ENCODE data around the gene WDR6. TPM values are rescaled to one million over a fixed set of nuclear protein-coding genes. Genes with fewer than 3 reads are reported as not detected.

The WDR6 gene
- polyA plus RNA-seq, 1 donor from 2014 or later: 315 TPM

GRCh38 chr3:49029563-49029884 lies 22.3 kb downstream of the WDR6 start:
- H3K4me2 ChIP-seq (ENCODE audit: low read length): peak overlapping the region; percentile 60
- H3K27ac ChIP-seq (ENCODE audit: low read length): peak overlapping the region; percentile 86
- peak overlapping the region; percentile 85 for H3K4me3 ChIP-seq (ENCODE audit: low read length)
- peak overlapping the region; percentile 91 for H3K9ac ChIP-seq (ENCODE audit: low read length)
- no peak overlapping the region for H2AFZ ChIP-seq (ENCODE audit: low read depth, low read length)
- peaks cover 2% of the 10 kb centered on the region for H3K36me3 ChIP-seq (ENCODE audit: insufficient read depth, low read length)
- H3F3A ChIP-seq (ENCODE audit: insufficient read depth, low read length, poor library complexity, severe bottlenecking): no peaks in the 10 kb centered on the region
- H3K79me2 ChIP-seq (replicated peaks; ENCODE audit: insufficient read depth, low read length): peaks cover 5% of the 10 kb centered on the region
- H3K9me3 ChIP-seq (ENCODE audit: low read length): no peaks in the 10 kb centered on the region
- H3K9me2 ChIP-seq (ENCODE audit: insufficient read depth, low read length): no peaks in the 10 kb centered on the region
- no peaks in the 10 kb centered on the region for H3K27me3 ChIP-seq (ENCODE audit: insufficient read depth, low read depth, low read length)
- TF ChIP-seq POLR2AphosphoS5 (IDR thresholded peaks at IDR 0.05): peak; percentile 6
- TF ChIP-seq EZH2 (IDR thresholded peaks at IDR 0.05; ENCODE audit: borderline replicate concordance, insufficient read depth, low read length, poor library complexity, severe bottlenecking): no peak
- no peaks in the 10 kb centered on the region for H4K20me1 ChIP-seq (ENCODE audit: insufficient read depth)

- no peak overlapping the region for H3K4me2 ChIP-seq (ENCODE audit: low read length)
- no peak overlapping the region for H3K27ac ChIP-seq (ENCODE audit: low read length)
- peaks cover 5% of the 10 kb centered on the region for H3K79me2 ChIP-seq (replicated peaks; ENCODE audit: insufficient read depth, low read length)
- H3K9me2 ChIP-seq (ENCODE audit: insufficient read depth, low read length): no peaks in the 10 kb centered on the region
- H3K4me3 ChIP-seq (ENCODE audit: low read length): no peak overlapping the region
- H3K27me3 ChIP-seq (ENCODE audit: insufficient read depth, low read depth, low read length): no peaks in the 10 kb centered on the region
- H4K20me1 ChIP-seq (ENCODE audit: insufficient read depth): no peaks in the 10 kb centered on the region
- H2AFZ ChIP-seq (ENCODE audit: low read depth, low read length): no peak overlapping the region
- no peaks in the 10 kb centered on the region for H3F3A ChIP-seq (ENCODE audit: insufficient read depth, low read length, poor library complexity, severe bottlenecking)
- H3K9me3 ChIP-seq (ENCODE audit: low read length): no peaks in the 10 kb centered on the region
- H3K36me3 ChIP-seq (ENCODE audit: insufficient read depth, low read length): peaks cover 4% of the 10 kb centered on the region
- H3K9ac ChIP-seq (ENCODE audit: low read length): no peak overlapping the region
- TF ChIP-seq MXI1 (conservative IDR thresholded peaks at IDR 0.05; ENCODE audit: poor library complexity, severe bottlenecking): no peak
- TF ChIP-seq POLR2AphosphoS5 (IDR thresholded peaks at IDR 0.05): no peak
- no peak for TF ChIP-seq SMC3 (conservative IDR thresholded peaks at IDR 0.05; ENCODE audit: poor library complexity)
- no peak for TF ChIP-seq EZH2 (IDR thresholded peaks at IDR 0.05; ENCODE audit: borderline replicate concordance, insufficient read depth, low read length, poor library complexity, severe bottlenecking)
- TF ChIP-seq EP300 (conservative IDR thresholded peaks at IDR 0.05; ENCODE audit: poor library complexity, severe bottlenecking): no peak
- no peak for TF ChIP-seq CTCF (IDR thresholded peaks at IDR 0.05; ENCODE audit: poor library complexity, severe bottlenecking)
- TF ChIP-seq RAD21 (conservative IDR thresholded peaks at IDR 0.05): no peak
- TF ChIP-seq TAF1 (IDR thresholded peaks at IDR 0.05; ENCODE audit: low read depth): no peak
- no peak for TF ChIP-seq REST (IDR thresholded peaks at IDR 0.05; ENCODE audit: borderline replicate concordance)
Measured at GRCh38 chr3:49030321-49030720, 23.1 kb downstream of the WDR6 start.

Data from neural cell (in vitro differentiated cells).